ENCODE data around the gene LONP2.

LONP2 gene

GRCh38 chr16:48365025-48365600 lies 121.0 kb downstream of the LONP2 start:
- Histone ChIP-seq H3K4me2 (ENCODE audit: low read depth, low read length, poor library complexity, severe bottlenecking) (peak overlapping the region; percentile 94), H3K79me2 (ENCODE audit: insufficient read depth, low read length) (peaks cover 95% of the 10 kb centered on the region), H3K27me3 (ENCODE audit: low read length) (no peaks in the 10 kb centered on the region), H3K9me2 (replicated peaks; ENCODE audit: insufficient read depth, low read length) (no peaks in the 10 kb centered on the region), H3K9ac (ENCODE audit: low read length) (peak overlapping the region; percentile 60), H4K20me1 (ENCODE audit: low read depth, low read length) (0 out of 2 replicates have a peak, but pooled peaks cover 3% of the 10 kb centered on the region), H3K36me3 (ENCODE audit: low read length) (peaks cover 3% of the 10 kb centered on the region; the same call in 1 of the 2 replicates), H2AFZ (ENCODE audit: low read depth, low read length, severe bottlenecking) (no peak overlapping the region), H3K9me3 (ENCODE audit: insufficient read depth, low read length) (no peaks in the 10 kb centered on the region), H3K4me3 (ENCODE audit: insufficient read depth, low read length, poor library complexity, severe bottlenecking) (no peak overlapping the region), H3F3A (ENCODE audit: insufficient read depth) (peaks cover 15% of the 10 kb centered on the region; the same call in 1 of the 2 replicates), H3K27ac (ENCODE audit: low read depth, low read length) (no peak overlapping the region)
- TF ChIP-seq CTCF (IDR thresholded peaks at IDR 0.05; ENCODE audit: insufficient read depth, low read length, poor library complexity, severe bottlenecking): no peak
- TF ChIP-seq EZH2phosphoT487 (conservative IDR thresholded peaks at IDR 0.05; ENCODE audit: low read length): no peak

DNA sequence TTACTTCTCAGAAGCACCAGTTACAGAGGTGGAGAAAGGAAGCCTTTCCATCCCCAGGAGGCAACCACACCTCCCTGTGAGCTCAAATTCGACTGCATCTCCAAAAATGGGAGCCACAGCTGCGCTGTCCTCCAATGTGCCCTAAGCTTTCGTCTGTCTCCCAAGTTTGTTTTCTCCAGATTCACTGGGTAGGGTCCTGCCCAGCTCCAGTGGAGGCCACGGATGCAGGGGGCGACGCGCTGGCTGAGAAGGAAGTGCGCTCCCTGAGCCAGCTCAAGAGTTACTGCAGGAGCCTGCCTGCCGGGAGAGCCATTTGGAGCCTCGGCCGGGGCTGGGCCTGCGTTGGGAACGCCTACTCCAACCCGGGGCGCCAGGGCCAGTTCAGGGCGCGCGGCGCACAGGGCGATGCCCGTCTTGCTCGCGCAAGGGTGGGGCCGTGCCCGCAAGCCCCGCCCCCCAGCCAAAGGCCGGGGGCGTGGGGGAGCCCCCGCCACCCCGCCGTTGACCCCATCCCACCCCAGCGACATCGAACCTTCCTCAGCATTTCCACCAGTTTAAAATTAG lies 121.6 kb downstream of the LONP2 start:
- peak overlapping the region; percentile 30 for H2AFZ ChIP-seq (ENCODE audit: low read depth, low read length, severe bottlenecking)
- TF ChIP-seq CTCF (IDR thresholded peaks at IDR 0.05; ENCODE audit: insufficient read depth, low read length, poor library complexity, severe bottlenecking) (no peak), EZH2phosphoT487 (conservative IDR thresholded peaks at IDR 0.05; ENCODE audit: low read length) (no peak)
- H3K9me2 ChIP-seq (replicated peaks; ENCODE audit: insufficient read depth, low read length): no peaks in the 10 kb centered on the region
- no peaks in the 10 kb centered on the region for H3K27me3 ChIP-seq (ENCODE audit: low read length)
- peak overlapping the region; percentile 53 for H3K4me3 ChIP-seq (ENCODE audit: insufficient read depth, low read length, poor library complexity, severe bottlenecking)
- peaks cover 3% of the 10 kb centered on the region; the same call in 1 of the 2 replicates for H3K36me3 ChIP-seq (ENCODE audit: low read length)
- H3K27ac ChIP-seq (ENCODE audit: low read depth, low read length): peak overlapping the region; percentile 56
- H3F3A ChIP-seq (ENCODE audit: insufficient read depth): peaks cover 15% of the 10 kb centered on the region; the same call in 1 of the 2 replicates
- H4K20me1 ChIP-seq (ENCODE audit: low read depth, low read length): 0 out of 2 replicates have a peak, but pooled peaks cover 3% of the 10 kb centered on the region
- H3K9ac ChIP-seq (ENCODE audit: low read length): peak overlapping the region; percentile 60
- H3K79me2 ChIP-seq (ENCODE audit: insufficient read depth, low read length): peaks cover 95% of the 10 kb centered on the region
- H3K4me2 ChIP-seq (ENCODE audit: low read depth, low read length, poor library complexity, severe bottlenecking): peak overlapping the region; percentile 94
- H3K9me3 ChIP-seq (ENCODE audit: insufficient read depth, low read length): no peaks in the 10 kb centered on the region

- no peaks in the 10 kb centered on the region for H3K9me2 ChIP-seq (replicated peaks; ENCODE audit: insufficient read depth, low read length)
- peaks cover 7% of the 10 kb centered on the region for H4K20me1 ChIP-seq (ENCODE audit: low read depth, low read length)
- H3K79me2 ChIP-seq (ENCODE audit: insufficient read depth, low read length): peaks cover 95% of the 10 kb centered on the region
- TF ChIP-seq CTCF (IDR thresholded peaks at IDR 0.05; ENCODE audit: insufficient read depth, low read length, poor library complexity, severe bottlenecking): no peak
- no peak for TF ChIP-seq EZH2phosphoT487 (conservative IDR thresholded peaks at IDR 0.05; ENCODE audit: low read length)
- no peaks in the 10 kb centered on the region for H3K9me3 ChIP-seq (ENCODE audit: insufficient read depth, low read length)
- H3K36me3 ChIP-seq (ENCODE audit: low read length): peaks cover 1% of the 10 kb centered on the region; the same call in 1 of the 2 replicates
- H3K4me2 ChIP-seq (ENCODE audit: low read depth, low read length, poor library complexity, severe bottlenecking): peak overlapping the region; percentile 94
- peaks cover 10% of the 10 kb centered on the region; the same call in 1 of the 2 replicates for H3F3A ChIP-seq (ENCODE audit: insufficient read depth)
- peak overlapping the region; percentile 30 for H2AFZ ChIP-seq (ENCODE audit: low read depth, low read length, severe bottlenecking)
- peak overlapping the region; percentile 56 for H3K27ac ChIP-seq (ENCODE audit: low read depth, low read length)
- no peaks in the 10 kb centered on the region for H3K27me3 ChIP-seq (ENCODE audit: low read length)
- peak overlapping the region; percentile 60 for H3K9ac ChIP-seq (ENCODE audit: low read length)
- H3K4me3 ChIP-seq (ENCODE audit: insufficient read depth, low read length, poor library complexity, severe bottlenecking): peak overlapping the region; percentile 53
Observed at GRCh38 chr16:48366165-48367093, 122.3 kb downstream of the LONP2 start.

Data from SU-DHL-6 (cell line).